GM21360 (cell line): ENCODE measurements around the gene MAPK13.
"Not testable (repeated sequence)": the region's sequence is repeated elsewhere in the genome, so short reads cannot be mapped to it uniquely, and the experiment has no call there.

Experiments
- ATAC-seq: cut with Tn5 transposase; IDR thresholded peaks from one replicate; pipeline ENCODE4 v1.9.1; 2021; ENCODE audit warnings: mild to moderate bottlenecking, moderate library complexity; ENCODE audit not compliant: unreplicated experiment

MAPK13 gene

GRCh38 chr6:36114798-36115408, 15.4 kb upstream of the MAPK13 start:
- no peak for ATAC-seq

- ATAC-seq, result no peak
Observed at GRCh38 chr6:36115412-36115811, 14.9 kb upstream of the MAPK13 start.

GRCh38 chr6:36116066-36116864, 14.0 kb upstream of the MAPK13 start:
- no peak for ATAC-seq

GRCh38 chr6:36116943-36117342, 13.4 kb upstream of the MAPK13 start:
- ATAC-seq, result no peak

GRCh38 chr6:36117658-36118549, 12.4 kb upstream of the MAPK13 start:
- no peak for ATAC-seq

GRCh38 chr6:36118550-36119107, 11.7 kb upstream of the MAPK13 start:
- no peak for ATAC-seq

- ATAC-seq, result no peak
Observed at GRCh38 chr6:36119209-36119608, 11.1 kb upstream of the MAPK13 start.

- ATAC-seq, result no peak
Observed at GRCh38 chr6:36120018-36120417, 10.3 kb upstream of the MAPK13 start.

- no peak for ATAC-seq
Observed at GRCh38 chr6:36120539-36120938, 9.8 kb upstream of the MAPK13 start.

GRCh38 chr6:36120979-36121786, 9.1 kb upstream of the MAPK13 start:
- no peak for ATAC-seq

GRCh38 chr6:36121787-36122494, 8.4 kb upstream of the MAPK13 start:
- ATAC-seq, result no peak

GRCh38 chr6:36122495-36123269, 7.6 kb upstream of the MAPK13 start:
- ATAC-seq, result no peak

GRCh38 chr6:36123270-36124139, 6.8 kb upstream of the MAPK13 start:
- no peak for ATAC-seq

GRCh38 chr6:36124346-36124745, 6.0 kb upstream of the MAPK13 start:
- ATAC-seq, result not testable (repeated sequence)

- no peak for ATAC-seq
Observed at GRCh38 chr6:36124881-36125280, 5.4 kb upstream of the MAPK13 start.

- ATAC-seq, result no peak
Observed at GRCh38 chr6:36125575-36125974, 4.7 kb upstream of the MAPK13 start.

GRCh38 chr6:36126121-36126520, 4.2 kb upstream of the MAPK13 start:
- no peak for ATAC-seq
